Measurements from ENCODE around the gene SNRNP25. TPM values are rescaled to one million over a fixed set of nuclear protein-coding genes. Genes with fewer than 3 reads are reported as not detected.

Gene SNRNP25
- total and polyA plus RNA-seq, 4 experiments from 2014 or later = 10.0 to 20.1 (median 11.3) TPM

DNA sequence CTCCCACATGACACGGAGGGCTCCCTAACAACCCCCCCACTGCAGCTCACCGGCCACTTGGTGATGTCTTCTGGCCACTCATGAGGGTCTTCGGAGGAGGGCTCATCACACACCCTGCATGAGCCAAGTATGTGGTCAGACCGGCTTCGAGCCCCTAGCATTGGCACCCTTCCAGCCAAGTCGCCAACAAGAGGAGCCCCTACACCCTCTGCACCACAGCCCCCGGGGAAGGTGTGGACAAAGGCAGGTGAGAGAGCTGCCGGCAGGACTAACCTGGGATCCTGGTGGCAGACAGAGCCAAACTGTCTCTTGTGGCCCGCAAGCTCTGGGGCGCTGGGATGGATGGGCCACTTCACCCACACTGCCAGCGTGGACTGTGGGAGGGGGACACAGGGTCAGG, 6.5 kb downstream of the SNRNP25 start:
- peaks cover 0 to 2% (median 0%) of the 10 kb centered on the region in 8 donors for H3K9me3 Mint-ChIP-seq
- peaks cover 0 to 4% of the 10 kb centered on the region in 2 donors for H3K36me3 Mint-ChIP-seq
- no peaks in the 10 kb centered on the region for H3K27me3 Mint-ChIP-seq
- no peaks in the 10 kb centered on the region for H3K4me1 ChIP-seq (ENCODE audit: insufficient read depth, low read length)
- no peak overlapping the region for H3K4me3 Mint-ChIP-seq
- no peaks in the 10 kb centered on the region for H3K9me3 ChIP-seq (ENCODE audit: control insufficient read depth in 1 of 2, low read length in 2 of 2)
- H3K27me3 ChIP-seq (ENCODE audit: insufficient read depth, low read length) = no peaks in the 10 kb centered on the region
- ChIA-PET POLR2A (ENCODE audit: partially characterized antibody) (no interaction called here), CTCF (ENCODE audit: partially characterized antibody) (no interaction called here)
- no peak overlapping the region for H3K27ac Mint-ChIP-seq
- intact Hi-C loops (cut with micrococcal nuclease) = no loop called here
- no peak overlapping the region for H3K27ac ChIP-seq (ENCODE audit: low read depth, low read length)
- H3K4me3 ChIP-seq (ENCODE audit: low read length in 2 of 2) = no peak overlapping the region
- H3K36me3 ChIP-seq (ENCODE audit: insufficient read depth, low read length) = peaks cover 5% of the 10 kb centered on the region
- DNase-seq = peak in 1 of 5 donors; percentile 25
- no peaks in the 10 kb centered on the region for H3K4me1 Mint-ChIP-seq

DNA sequence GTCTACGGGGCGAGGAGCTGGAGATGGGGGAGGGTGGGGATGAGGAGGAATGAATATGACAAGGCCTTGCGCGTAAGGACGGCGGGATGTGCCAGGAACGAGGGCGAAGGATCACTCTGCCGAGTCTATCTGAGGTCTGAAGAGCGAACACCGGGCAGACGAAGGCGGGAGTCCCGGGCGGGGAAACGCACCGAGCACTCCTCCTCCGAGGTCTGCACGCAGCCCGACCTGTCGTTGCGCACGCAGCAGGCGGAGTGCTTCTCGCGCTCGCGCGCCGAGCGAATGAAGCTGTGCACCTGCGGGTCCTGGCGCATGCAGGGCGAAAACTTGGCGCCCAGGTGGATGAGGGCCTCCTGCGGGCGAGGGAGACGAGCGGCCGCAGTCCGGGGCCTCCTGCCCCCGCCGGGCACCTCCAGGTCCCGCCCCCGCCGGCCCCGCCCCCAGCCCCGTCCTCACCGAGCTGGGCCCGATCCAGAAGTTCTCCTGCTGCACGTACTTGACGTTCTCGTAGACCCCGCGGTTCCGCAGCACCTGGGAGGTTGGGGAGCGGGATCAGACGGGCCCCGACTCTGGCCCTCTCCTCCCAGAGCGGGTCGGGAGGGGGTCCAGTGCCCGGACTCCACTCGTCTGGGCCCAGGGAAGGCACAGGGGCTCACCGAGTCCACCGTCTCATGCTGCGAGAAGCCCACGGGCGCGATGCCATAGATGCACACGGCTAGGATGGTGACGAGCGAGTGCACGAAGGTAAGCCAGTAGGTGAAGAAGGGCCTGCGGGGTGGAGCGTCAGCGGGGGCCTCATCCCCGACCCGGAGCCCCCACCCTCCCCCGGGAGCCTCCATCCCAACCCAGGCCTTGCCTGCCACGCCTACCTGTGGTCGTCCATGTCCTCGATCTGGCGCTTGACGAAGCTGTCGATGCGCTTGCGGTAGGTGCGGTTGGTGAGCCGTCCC, 7.6 kb downstream of the SNRNP25 start:
- H3K9me3 Mint-ChIP-seq = peaks cover 0 to 2% (median 0%) of the 10 kb centered on the region in 8 donors
- POLR2A ChIA-PET (ENCODE audit: partially characterized antibody) = no interaction called here
- CTCF ChIA-PET (ENCODE audit: partially characterized antibody) = interaction anchor here (6.7 kb wide), 1 partner anchor 35 kb away, joined by 165 read pairs; no protein-coding TSS in a partner anchor

DNA sequence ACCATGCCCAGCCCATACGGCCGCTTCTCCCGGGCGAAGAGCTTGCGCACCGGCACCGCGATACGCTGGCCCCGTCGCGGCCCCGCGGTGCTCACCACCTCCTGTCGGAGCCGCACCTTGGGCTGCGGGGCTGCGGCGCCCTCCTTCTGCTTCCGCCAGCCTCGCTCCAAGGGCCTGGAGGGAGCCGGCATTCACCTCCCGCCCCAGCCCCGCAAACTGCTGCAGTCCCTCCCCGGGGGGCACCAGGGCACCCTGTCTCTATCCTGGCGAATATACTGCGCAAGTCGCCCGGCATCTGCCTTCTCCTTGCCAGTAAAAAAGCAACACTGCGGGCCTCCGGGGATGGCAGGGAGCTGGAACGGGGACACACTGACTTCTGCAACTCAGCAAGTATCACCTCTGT, 8.3 kb downstream of the SNRNP25 start:
- H3K27ac ChIP-seq (ENCODE audit: low read depth, low read length) = no peak overlapping the region
- Mint-ChIP-seq H3K4me3 (no peak overlapping the region), H3K36me3 (peaks cover 0 to 4% of the 10 kb centered on the region in 2 donors), H3K27me3 (peaks cover 0 to 4% of the 10 kb centered on the region in 2 donors), H3K27ac (no peak overlapping the region), H3K4me1 (peaks cover 0 to 6% (median 3%) of the 10 kb centered on the region in 4 donors), H3K9me3 (peaks cover 0 to 2% (median 0%) of the 10 kb centered on the region in 8 donors)
- no peak overlapping the region for H3K4me3 ChIP-seq (ENCODE audit: low read length in 2 of 2)
- ChIA-PET POLR2A (ENCODE audit: partially characterized antibody) (no interaction called here), CTCF (ENCODE audit: partially characterized antibody) (interaction anchor here (1.6 to 6.7 kb wide), 3 partner anchors 8 to 45 kb away, joined by 6 to 165 read pairs (median 10); partner anchors contain the start of genes POLR3K and SNRNP25)
- intact Hi-C loops (cut with micrococcal nuclease) = no loop called here
- H3K9me3 ChIP-seq (ENCODE audit: control insufficient read depth in 1 of 2, low read length in 2 of 2) = no peaks in the 10 kb centered on the region
- H3K36me3 ChIP-seq (ENCODE audit: insufficient read depth, low read length) = peaks cover 2% of the 10 kb centered on the region
- H3K27me3 ChIP-seq (ENCODE audit: insufficient read depth, low read length) = no peaks in the 10 kb centered on the region
- no peaks in the 10 kb centered on the region for H3K4me1 ChIP-seq (ENCODE audit: insufficient read depth, low read length)
- no peak for DNase-seq

More for the DNA sequence above, 7.6 kb downstream of the SNRNP25 start:
- no peaks in the 10 kb centered on the region for H3K9me3 ChIP-seq (ENCODE audit: control insufficient read depth in 1 of 2, low read length in 2 of 2)
- Mint-ChIP-seq H3K27ac (no peak overlapping the region), H3K4me3 (no peak overlapping the region), H3K36me3 (peaks cover 0 to 4% of the 10 kb centered on the region in 2 donors), H3K27me3 (peaks cover 0 to 4% of the 10 kb centered on the region in 2 donors), H3K4me1 (peaks cover 0 to 6% (median 3%) of the 10 kb centered on the region in 4 donors)
- H3K4me1 ChIP-seq (ENCODE audit: insufficient read depth, low read length) = no peaks in the 10 kb centered on the region
- peaks cover 5% of the 10 kb centered on the region for H3K36me3 ChIP-seq (ENCODE audit: insufficient read depth, low read length)
- no peak overlapping the region for H3K27ac ChIP-seq (ENCODE audit: low read depth, low read length)
- peak in 1 of 5 donors; percentile 24 for DNase-seq
- H3K27me3 ChIP-seq (ENCODE audit: insufficient read depth, low read length) = no peaks in the 10 kb centered on the region
- intact Hi-C loops (cut with micrococcal nuclease) = no loop called here
- no peak overlapping the region for H3K4me3 ChIP-seq (ENCODE audit: low read length in 2 of 2)

DNA sequence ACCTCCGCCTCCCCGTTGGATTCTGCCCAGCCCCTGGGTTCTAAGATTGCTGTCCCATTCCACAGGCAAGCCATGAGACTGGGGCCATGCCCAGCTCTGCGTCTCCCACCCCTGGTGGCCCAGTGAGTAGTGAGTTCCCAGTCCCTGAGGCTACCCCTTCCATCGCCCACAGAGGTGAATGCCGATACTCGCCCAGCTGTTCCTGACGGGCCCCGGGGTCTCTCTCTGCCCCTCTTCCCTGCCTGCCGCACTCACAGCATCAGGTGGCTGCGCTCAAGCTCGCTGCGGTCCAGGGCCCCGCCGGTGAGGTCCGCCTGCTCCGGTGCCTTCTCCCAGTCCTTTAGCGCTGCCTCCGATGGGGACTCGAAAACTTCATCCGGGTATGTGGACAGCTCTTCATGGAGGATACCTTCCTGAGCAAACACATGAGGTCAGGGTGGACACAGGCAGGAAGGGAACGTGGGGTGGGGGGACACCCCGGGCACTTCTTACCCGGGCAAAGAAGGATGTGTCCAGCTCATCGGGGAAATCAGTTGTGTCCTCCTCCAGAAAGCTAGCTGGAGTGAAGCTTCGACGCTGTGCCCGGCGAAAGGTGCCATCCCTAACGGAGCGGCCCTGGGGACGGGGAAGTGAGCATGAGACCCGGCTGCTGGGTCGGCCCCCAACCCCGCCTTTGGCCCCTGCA, 8.8 kb downstream of the SNRNP25 start:
- intact Hi-C loops (cut with micrococcal nuclease) = no loop called here
- ChIA-PET CTCF (ENCODE audit: partially characterized antibody) (interaction anchor here (1.6 to 6.7 kb wide), 3 partner anchors 9 to 44 kb away, joined by 6 to 165 read pairs (median 10); partner anchors contain the start of genes POLR3K and SNRNP25), POLR2A (ENCODE audit: partially characterized antibody) (no interaction called here)
- Histone ChIP-seq H3K4me1 (ENCODE audit: insufficient read depth, low read length) (no peaks in the 10 kb centered on the region), H3K27me3 (ENCODE audit: insufficient read depth, low read length) (no peaks in the 10 kb centered on the region), H3K4me3 (ENCODE audit: low read length in 2 of 2) (no peak overlapping the region), H3K9me3 (ENCODE audit: control insufficient read depth in 1 of 2, low read length in 2 of 2) (no peaks in the 10 kb centered on the region), H3K27ac (ENCODE audit: low read depth, low read length) (no peak overlapping the region), H3K36me3 (ENCODE audit: insufficient read depth, low read length) (no peaks in the 10 kb centered on the region)
- peaks cover 0 to 4% of the 10 kb centered on the region in 2 donors for H3K36me3 Mint-ChIP-seq
- H3K27me3 Mint-ChIP-seq = peaks cover 0 to 4% of the 10 kb centered on the region in 2 donors
- peak in 1 of 5 donors; percentile 33 for DNase-seq
- peaks cover 0 to 6% (median 3%) of the 10 kb centered on the region in 4 donors for H3K4me1 Mint-ChIP-seq
- no peak overlapping the region for H3K27ac Mint-ChIP-seq
- no peak overlapping the region for H3K4me3 Mint-ChIP-seq
- peaks cover 0 to 2% (median 0%) of the 10 kb centered on the region in 8 donors for H3K9me3 Mint-ChIP-seq

DNA sequence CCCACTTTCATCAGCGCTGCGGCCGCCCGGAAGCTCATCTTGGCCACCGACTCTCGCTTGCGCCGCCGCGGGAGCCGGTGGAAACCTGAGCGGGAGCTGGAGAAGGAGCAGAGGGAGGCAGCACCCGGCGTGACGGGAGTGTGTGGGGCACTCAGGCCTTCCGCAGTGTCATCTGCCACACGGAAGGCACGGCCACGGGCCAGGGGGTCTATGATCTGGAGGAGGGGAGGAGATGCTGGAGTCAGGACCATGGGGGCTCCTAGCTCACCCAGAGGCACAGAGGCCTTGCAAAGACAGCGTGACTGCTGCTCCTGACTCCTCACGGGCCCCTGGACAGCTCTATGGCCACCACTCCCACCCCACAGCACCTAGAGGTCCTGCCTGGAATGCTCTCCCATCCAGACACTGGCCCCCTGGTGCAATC, 9.4 kb downstream of the SNRNP25 start:
- POLR2A ChIA-PET (ENCODE audit: partially characterized antibody) = no interaction called here
- DNase-seq = peak in 1 of 5 donors; percentile 13
- CTCF ChIA-PET (ENCODE audit: partially characterized antibody) = interaction anchor here (1.4 to 6.7 kb wide), 4 partner anchors 9 to 300 kb away, joined by 3 to 165 read pairs (median 8); partner anchors contain the start of genes POLR3K and SNRNP25
- no peaks in the 10 kb centered on the region for H3K36me3 ChIP-seq (ENCODE audit: insufficient read depth, low read length)
- intact Hi-C loops (cut with micrococcal nuclease) = no loop called here
- Mint-ChIP-seq H3K27ac (no peak overlapping the region), H3K4me3 (no peak overlapping the region), H3K4me1 (peaks cover 0 to 6% (median 3%) of the 10 kb centered on the region in 4 donors), H3K9me3 (peaks cover 0 to under 1% (median 0%) of the 10 kb centered on the region in 8 donors), H3K36me3 (peaks cover 0 to 2% of the 10 kb centered on the region in 2 donors), H3K27me3 (peaks cover 0 to 4% of the 10 kb centered on the region in 2 donors)
- no peaks in the 10 kb centered on the region for H3K9me3 ChIP-seq (ENCODE audit: control insufficient read depth in 1 of 2, low read length in 2 of 2)
- no peaks in the 10 kb centered on the region for H3K4me1 ChIP-seq (ENCODE audit: insufficient read depth, low read length)
- H3K27me3 ChIP-seq (ENCODE audit: insufficient read depth, low read length) = no peaks in the 10 kb centered on the region
- no peak overlapping the region for H3K4me3 ChIP-seq (ENCODE audit: low read length in 2 of 2)
- H3K27ac ChIP-seq (ENCODE audit: low read depth, low read length) = no peak overlapping the region

DNA sequence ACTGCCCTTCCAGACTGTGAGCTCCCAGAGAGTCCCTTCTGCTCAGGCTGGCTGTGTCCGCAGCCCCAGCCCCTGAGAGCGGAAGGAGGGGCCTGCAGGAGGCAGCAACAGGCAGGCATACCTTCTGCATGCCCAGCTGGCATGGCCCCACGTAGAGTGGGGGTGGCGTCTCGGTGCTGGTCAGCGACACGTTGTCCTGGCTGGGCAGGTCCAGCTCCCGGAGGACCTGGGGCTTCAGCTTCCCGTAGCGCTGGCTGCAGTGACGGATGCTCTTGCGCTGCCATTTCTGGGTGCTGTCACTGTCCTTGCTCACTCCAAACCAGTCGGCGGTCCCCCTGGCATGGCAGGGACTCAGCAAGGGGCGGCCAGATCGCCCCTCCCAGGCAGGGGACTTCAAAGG, 9.8 kb downstream of the SNRNP25 start:
- Mint-ChIP-seq H3K4me3 (no peak overlapping the region), H3K4me1 (peaks cover 0 to 6% (median 3%) of the 10 kb centered on the region in 4 donors), H3K36me3 (no peaks in the 10 kb centered on the region), H3K27ac (no peak overlapping the region), H3K27me3 (peaks cover 0 to 4% of the 10 kb centered on the region in 2 donors), H3K9me3 (no peaks in the 10 kb centered on the region)
- peak in 1 of 5 donors; percentile 5 for DNase-seq
- CTCF ChIA-PET (ENCODE audit: partially characterized antibody) = interaction anchor here (1.4 to 6.7 kb wide), 4 partner anchors 10 to 299 kb away, joined by 3 to 165 read pairs (median 8); partner anchors contain the start of genes POLR3K and SNRNP25
- intact Hi-C loops (cut with micrococcal nuclease) = no loop called here
- Histone ChIP-seq H3K9me3 (ENCODE audit: control insufficient read depth in 1 of 2, low read length in 2 of 2) (no peaks in the 10 kb centered on the region), H3K36me3 (ENCODE audit: insufficient read depth, low read length) (no peaks in the 10 kb centered on the region), H3K27me3 (ENCODE audit: insufficient read depth, low read length) (no peaks in the 10 kb centered on the region), H3K4me1 (ENCODE audit: insufficient read depth, low read length) (no peaks in the 10 kb centered on the region), H3K4me3 (ENCODE audit: low read length in 2 of 2) (no peak overlapping the region), H3K27ac (ENCODE audit: low read depth, low read length) (no peak overlapping the region)
- POLR2A ChIA-PET (ENCODE audit: partially characterized antibody) = no interaction called here

Data from CD4-positive, alpha-beta memory T cell (primary cell).